BLaER1 (cell line): Measurements from ENCODE around the gene SLC23A2.

Source experiments
- H3K27ac ChIP-seq: shearing (Covaris generic); formaldehyde crosslinking; 2 replicates; pipeline ENCODE4 v1.8.1; 2022
- H3K27me3 ChIP-seq: shearing (Covaris generic); formaldehyde crosslinking; 2 replicates; pipeline ENCODE4 v1.8.1; 2022
- H3K36me3 ChIP-seq: shearing (Covaris generic); formaldehyde crosslinking; 2 replicates; pipeline ENCODE4 v1.8.1; 2022
- H3K4me1 ChIP-seq: shearing (Covaris generic); formaldehyde crosslinking; 2 replicates; pipeline ENCODE4 v1.8.1; 2022
- H3K4me2 ChIP-seq: shearing (Covaris generic); formaldehyde crosslinking; 2 replicates; pipeline ENCODE4 v1.8.1; 2022
- H3K4me3 ChIP-seq: shearing (Covaris generic); formaldehyde crosslinking; 2 replicates; pipeline ENCODE4 v1.8.1; 2022
- H3K9ac ChIP-seq: shearing (Covaris generic); formaldehyde crosslinking; 2 replicates; pipeline ENCODE4 v1.8.1; 2022
- H3K9me3 ChIP-seq: shearing (Covaris generic); formaldehyde crosslinking; 2 replicates; pipeline ENCODE4 v1.8.1; 2022
- H4K20me1 ChIP-seq: shearing (Covaris generic); formaldehyde crosslinking; 2 replicates; pipeline ENCODE4 v1.8.1; 2022
- Cebpa-rat ChIP-seq: shearing (Covaris generic); IDR thresholded peaks from 2 replicates; pipeline ENCODE4 v1.8.1; 2022

SLC23A2 gene

GRCh38 chr20:4805663-4806449 is 195.5 kb downstream of the SLC23A2 start:
- H3K4me1 ChIP-seq: peaks cover 32% of the 10 kb centered on the region
- peaks cover 62% of the 10 kb centered on the region for H3K36me3 ChIP-seq
- no peak overlapping the region for H3K4me3 ChIP-seq
- H3K27ac ChIP-seq: no peak overlapping the region; the same call in 1 of the 2 replicates
- no peak for TF ChIP-seq Cebpa-rat
- no peaks in the 10 kb centered on the region for H3K9me3 ChIP-seq
- H3K4me2 ChIP-seq: no peak overlapping the region
- H3K27me3 ChIP-seq: no peaks in the 10 kb centered on the region
- H3K9ac ChIP-seq: no peak overlapping the region
- H4K20me1 ChIP-seq: peaks cover 64% of the 10 kb centered on the region

DNA sequence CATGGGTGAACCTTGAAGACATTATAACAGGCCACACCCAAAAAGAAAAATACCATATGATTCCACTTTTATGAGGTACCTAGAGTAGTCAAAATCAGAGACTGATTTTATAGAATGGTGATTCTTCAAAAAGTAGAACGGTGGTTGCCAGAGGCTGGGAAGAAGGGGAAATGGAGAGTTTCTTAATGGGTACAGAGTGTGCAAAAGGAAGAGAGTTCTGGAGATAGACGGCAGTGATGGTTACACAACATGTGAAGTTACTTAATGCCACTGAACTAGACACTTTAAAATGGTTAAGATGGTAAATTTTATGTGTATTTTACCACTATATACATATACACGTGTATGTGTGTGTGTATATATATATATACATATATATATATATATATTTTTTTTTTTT is 198.8 kb downstream of the SLC23A2 start:
- no peak overlapping the region for H3K4me2 ChIP-seq
- peaks cover 87% of the 10 kb centered on the region for H3K36me3 ChIP-seq
- no peak overlapping the region for H3K4me3 ChIP-seq
- H4K20me1 ChIP-seq: peaks cover 35% of the 10 kb centered on the region
- no peak for TF ChIP-seq Cebpa-rat
- no peak overlapping the region for H3K9ac ChIP-seq
- no peaks in the 10 kb centered on the region for H3K27me3 ChIP-seq
- H3K4me1 ChIP-seq: 0 out of 2 replicates have a peak, but pooled peaks cover 2% of the 10 kb centered on the region
- no peak overlapping the region for H3K27ac ChIP-seq
- 0 out of 2 replicates have a peak, but pooled peaks cover 7% of the 10 kb centered on the region for H3K9me3 ChIP-seq
